Neural progenitor cell (in vitro differentiated cells): ENCODE results near the gene DCAF8L2. TPM values are rescaled to one million over a fixed set of nuclear protein-coding genes. Genes with fewer than 3 reads are reported as not detected.

Experiments
- DNase-seq: peaks from one replicate; pipeline ENCODE4 v3.0.0-alpha.2; 2016; ENCODE audit warnings: low spot score
- H2AFZ ChIP-seq: fragments of 200-600 bp; sonication (generic); replicated peaks from 2 replicates; pipeline ENCODE4 v1.6.1; 2016; ENCODE audit warnings: antibody characterized with exemption
- H3F3A ChIP-seq: fragments of 200-600 bp; sonication (generic); 2 replicates; pipeline ENCODE4 v1.6.1; 2016; ENCODE audit warnings: antibody characterized with exemption, low read depth
- H3K27ac ChIP-seq: fragments of 200-600 bp; sonication (generic); 2 replicates; pipeline ENCODE4 v1.5.1; 2016; ENCODE audit warnings: mild to moderate bottlenecking
- H3K27me3 ChIP-seq: fragments of 200-600 bp; sonication (generic); 2 replicates; pipeline ENCODE4 v1.6.1; 2016; ENCODE audit warnings: mild to moderate bottlenecking, moderate library complexity
- H3K36me3 ChIP-seq: fragments of 200-600 bp; sonication (generic); 2 replicates; pipeline ENCODE4 v1.5.1; 2016
- H3K4me1 ChIP-seq: fragments of 200-600 bp; sonication (generic); 2 replicates; pipeline ENCODE4 v1.6.1; 2016; ENCODE audit warnings: mixed run types
- H3K4me2 ChIP-seq: fragments of 200-600 bp; sonication (generic); 2 replicates; pipeline ENCODE4 v1.6.1; 2016
- H3K4me3 ChIP-seq: fragments of 200-600 bp; sonication (generic); 2 replicates; pipeline ENCODE4 v1.5.1; 2016
- H3K79me2 ChIP-seq: fragments of 200-600 bp; sonication (generic); 2 replicates; pipeline ENCODE4 v1.6.1; 2016; ENCODE audit warnings: low read depth
- H3K9ac ChIP-seq: fragments of 200-600 bp; sonication (generic); 2 replicates; pipeline ENCODE4 v1.6.1; 2016
- H3K9me3 ChIP-seq: fragments of 200-600 bp; sonication (generic); 2 replicates; pipeline ENCODE4 v1.5.1; 2016; ENCODE audit warnings: low read depth
- H4K20me1 ChIP-seq: fragments of 200-600 bp; sonication (generic); 2 replicates; pipeline ENCODE4 v1.6.1; 2016; ENCODE audit warnings: low read depth
- H3K27ac Mint-ChIP-seq: 3 replicates; pipeline ENCODE4 v1.8.0; 2021; ENCODE audit warnings: mixed read lengths
- H3K27me3 Mint-ChIP-seq: 2 replicates; pipeline ENCODE4 v1.8.0; 2022; ENCODE audit warnings: low read depth, mild to moderate bottlenecking, inconsistent platforms, moderate library complexity, mixed read lengths; ENCODE audit not compliant: insufficient read depth
- H3K36me3 Mint-ChIP-seq: 3 replicates; pipeline ENCODE4 v1.8.0; 2021; ENCODE audit warnings: mixed read lengths
- H3K4me1 Mint-ChIP-seq: 3 replicates; pipeline ENCODE4 v1.8.0; 2021; ENCODE audit warnings: mixed read lengths
- H3K4me3 Mint-ChIP-seq: 3 replicates; pipeline ENCODE4 v1.8.0; 2021; ENCODE audit warnings: mild to moderate bottlenecking, moderate library complexity, mixed read lengths
- H3K9me3 Mint-ChIP-seq: 3 replicates; pipeline ENCODE4 v1.8.0; 2020; ENCODE audit warnings: mixed read lengths
- CTCF ChIP-seq: fragments of 200-600 bp; sonication (generic); IDR thresholded peaks from 2 replicates; pipeline ENCODE4 v1.5.1; 2017; ENCODE audit warnings: antibody characterized with exemption, mild to moderate bottlenecking
- EZH2 ChIP-seq: fragments of 200-600 bp; sonication (generic); IDR thresholded peaks from 2 replicates; pipeline ENCODE4 v1.6.1; 2017; ENCODE audit warnings: antibody characterized with exemption, mild to moderate bottlenecking, moderate library complexity
- EZH2phosphoT487 ChIP-seq: fragments of 200-600 bp; sonication (generic); IDR thresholded peaks from 2 replicates; pipeline ENCODE4 v1.6.1; 2017; ENCODE audit warnings: antibody characterized with exemption
- total RNA-seq: library from RNA; depleted of rRNA; stranded (reverse); fragments of >200 nt; gene quantifications from 2 replicates; pipeline ENCODE4 v1.2.3, GENCODE V29; 2015; ENCODE audit warnings: low replicate concordance

Gene DCAF8L2
- total RNA-seq, 1 donor from 2014 or later, result not detected

- no peak overlapping the region for H3K4me3 Mint-ChIP-seq
- Histone ChIP-seq H3K79me2 (no peaks in the 10 kb centered on the region), H3F3A (no peaks in the 10 kb centered on the region), H3K4me3 (no peak overlapping the region), H3K4me1 (no peaks in the 10 kb centered on the region), H3K9ac (no peak overlapping the region), H3K4me2 (no peak overlapping the region), H3K9me3 (no peaks in the 10 kb centered on the region), H3K27me3 (no peaks in the 10 kb centered on the region), H3K36me3 (no peaks in the 10 kb centered on the region), H4K20me1 (no peaks in the 10 kb centered on the region), H3K27ac (no peak overlapping the region), H2AFZ (no peak overlapping the region)
- H3K27me3 Mint-ChIP-seq, result no peaks in the 10 kb centered on the region
- no peaks in the 10 kb centered on the region for H3K4me1 Mint-ChIP-seq
- no peak overlapping the region for H3K27ac Mint-ChIP-seq
- no peak for DNase-seq
- H3K9me3 Mint-ChIP-seq, result no peaks in the 10 kb centered on the region
- H3K36me3 Mint-ChIP-seq, result no peaks in the 10 kb centered on the region
- TF ChIP-seq EZH2phosphoT487 (no peak), EZH2 (no peak), CTCF (no peak)
Measured at GRCh38 chrX:27656581-27656980, 66.4 kb downstream of the DCAF8L2 start.

GRCh38 chrX:27660878-27661277 lies 70.7 kb downstream of the DCAF8L2 start:
- DNase-seq, result no peak
- Mint-ChIP-seq H3K27me3 (no peaks in the 10 kb centered on the region), H3K27ac (no peak overlapping the region), H3K36me3 (no peaks in the 10 kb centered on the region), H3K4me1 (no peaks in the 10 kb centered on the region), H3K9me3 (no peaks in the 10 kb centered on the region), H3K4me3 (no peak overlapping the region)
- H3K36me3 ChIP-seq, result no peaks in the 10 kb centered on the region
- H3K9me3 ChIP-seq, result no peaks in the 10 kb centered on the region
- H3F3A ChIP-seq, result no peaks in the 10 kb centered on the region
- no peaks in the 10 kb centered on the region for H3K4me1 ChIP-seq
- H3K9ac ChIP-seq, result no peak overlapping the region
- H3K27me3 ChIP-seq, result no peaks in the 10 kb centered on the region
- H3K79me2 ChIP-seq, result no peaks in the 10 kb centered on the region
- no peak overlapping the region for H3K27ac ChIP-seq
- H4K20me1 ChIP-seq, result no peaks in the 10 kb centered on the region
- TF ChIP-seq CTCF, result no peak
- no peak for TF ChIP-seq EZH2
- no peak for TF ChIP-seq EZH2phosphoT487
- H2AFZ ChIP-seq, result no peak overlapping the region
- H3K4me3 ChIP-seq, result no peak overlapping the region
- no peak overlapping the region for H3K4me2 ChIP-seq

GRCh38 chrX:27671234-27671633 lies 81.1 kb downstream of the DCAF8L2 start:
- H4K20me1 ChIP-seq, result no peaks in the 10 kb centered on the region
- H3K4me1 ChIP-seq, result no peaks in the 10 kb centered on the region
- H3K9ac ChIP-seq, result no peak overlapping the region
- Mint-ChIP-seq H3K36me3 (no peaks in the 10 kb centered on the region), H3K27ac (no peak overlapping the region), H3K4me3 (no peak overlapping the region), H3K27me3 (peaks cover 2% of the 10 kb centered on the region), H3K4me1 (no peaks in the 10 kb centered on the region), H3K9me3 (no peaks in the 10 kb centered on the region)
- no peak for DNase-seq
- no peaks in the 10 kb centered on the region for H3K27me3 ChIP-seq
- H2AFZ ChIP-seq, result no peak overlapping the region
- no peak overlapping the region for H3K27ac ChIP-seq
- H3K9me3 ChIP-seq, result no peaks in the 10 kb centered on the region
- no peaks in the 10 kb centered on the region for H3F3A ChIP-seq
- no peak overlapping the region for H3K4me3 ChIP-seq
- H3K36me3 ChIP-seq, result no peaks in the 10 kb centered on the region
- no peaks in the 10 kb centered on the region for H3K79me2 ChIP-seq
- no peak overlapping the region for H3K4me2 ChIP-seq
- TF ChIP-seq CTCF, result no peak
- TF ChIP-seq EZH2, result no peak
- no peak for TF ChIP-seq EZH2phosphoT487

- no peak overlapping the region for H2AFZ ChIP-seq
- H3K27ac ChIP-seq, result no peak overlapping the region
- H3K9ac ChIP-seq, result no peak overlapping the region
- Mint-ChIP-seq H3K9me3 (no peaks in the 10 kb centered on the region), H3K4me1 (no peaks in the 10 kb centered on the region), H3K27me3 (peaks cover 2% of the 10 kb centered on the region), H3K36me3 (no peaks in the 10 kb centered on the region), H3K27ac (no peak overlapping the region), H3K4me3 (no peak overlapping the region)
- no peaks in the 10 kb centered on the region for H4K20me1 ChIP-seq
- H3K4me1 ChIP-seq, result no peaks in the 10 kb centered on the region
- no peak overlapping the region for H3K4me3 ChIP-seq
- no peak for DNase-seq
- no peaks in the 10 kb centered on the region for H3K36me3 ChIP-seq
- H3K79me2 ChIP-seq, result no peaks in the 10 kb centered on the region
- H3K4me2 ChIP-seq, result no peak overlapping the region
- H3K9me3 ChIP-seq, result no peaks in the 10 kb centered on the region
- no peaks in the 10 kb centered on the region for H3F3A ChIP-seq
- no peaks in the 10 kb centered on the region for H3K27me3 ChIP-seq
- no peak for TF ChIP-seq EZH2phosphoT487
- no peak for TF ChIP-seq CTCF
- TF ChIP-seq EZH2, result no peak
Measured at GRCh38 chrX:27674491-27674890, 84.3 kb downstream of the DCAF8L2 start.
